ENCODE measurements around the gene ASB16. TPM values are rescaled to one million over a fixed set of nuclear protein-coding genes. Genes with fewer than 3 reads are reported as not detected.

ASB16 gene
- total RNA-seq, 1 experiment from 2014 or later, result 0.11 TPM

- TF ChIP-seq ZNF532 (CRISPR knock-in tag; IDR thresholded peaks at IDR 0.05; ENCODE audit: borderline replicate concordance) (no peak), CBFB (CRISPR knock-in tag; IDR thresholded peaks at IDR 0.05; ENCODE audit: low read depth) (no peak), ZNF416 (CRISPR knock-in tag; IDR thresholded peaks at IDR 0.05) (peak; percentile 39; the same call in 1 of the 2 replicates), FOXJ3 (CRISPR knock-in tag; IDR thresholded peaks at IDR 0.05; ENCODE audit: borderline replicate concordance) (no peak), GABPB1 (CRISPR knock-in tag; IDR thresholded peaks at IDR 0.05) (0 out of 2 replicates have a peak, but pooled peaks have one; percentile 29), HMGXB4 (CRISPR knock-in tag; IDR thresholded peaks at IDR 0.05) (no peak; the same call in none of the 2 replicates), ZNF423 (CRISPR knock-in tag; IDR thresholded peaks at IDR 0.05) (no peak), TCF7 (CRISPR knock-in tag; IDR thresholded peaks at IDR 0.05; ENCODE audit: low read depth) (no peak), NFATC4 (CRISPR knock-in tag; IDR thresholded peaks at IDR 0.05) (no peak), E2F4 (CRISPR knock-in tag; IDR thresholded peaks at IDR 0.05; ENCODE audit: borderline replicate concordance, low read depth) (0 out of 2 replicates have a peak, but pooled peaks have one; percentile 21), ETV6 (CRISPR knock-in tag; IDR thresholded peaks at IDR 0.05) (0 out of 2 replicates have a peak, but pooled peaks have one; percentile 43), SP1 (CRISPR knock-in tag; conservative IDR thresholded peaks at IDR 0.05) (peak; percentile 60; the same call in 1 of the 2 replicates), FOXP1 (CRISPR knock-in tag; IDR thresholded peaks at IDR 0.05; ENCODE audit: borderline replicate concordance) (peak; percentile 44; the same call in 1 of the 2 replicates), PRDM15 (CRISPR knock-in tag; IDR thresholded peaks at IDR 0.05) (peak; percentile 77)
These were observed 50.8 kb downstream of the ASB16 start (continued) for GRCh38 chr17:44221084-44221861.

- H3K9me3 Mint-ChIP-seq, result no peaks in the 10 kb centered on the region
- peaks cover 16% of the 10 kb centered on the region for H3K4me1 Mint-ChIP-seq
- H3K27ac Mint-ChIP-seq, result peak overlapping the region; percentile 91
- no peaks in the 10 kb centered on the region for H3K27me3 Mint-ChIP-seq (ENCODE audit: low read depth)
- H3K36me3 Mint-ChIP-seq, result peaks cover 6% of the 10 kb centered on the region
- CTCF ChIA-PET, result interaction anchor here (0.6 to 4.7 kb wide), 33 partner anchors 8 to 698 kb away, joined by 3 to 73 read pairs (median 4); partner anchors contain the start of genes ATXN7L3, FAM171A2, GRN and RUNDC3A
- DNase-seq (ENCODE audit: low spot score) (no peak), ATAC-seq (no peak)
- H3K4me3 Mint-ChIP-seq, result peak overlapping the region; percentile 80
- POLR2A ChIA-PET, result interaction anchor here (0.5 to 3.5 kb wide), 17 partner anchors 11 to 578 kb away, joined by 3 to 28 read pairs (median 4); partner anchors contain the start of genes HDAC5, NAGS, RUNDC3A and SLC25A39
- TF ChIP-seq ATF2 (CRISPR knock-in tag; IDR thresholded peaks at IDR 0.05; ENCODE audit: borderline replicate concordance, low read depth), result no peak
- TF ChIP-seq SMAD4 (CRISPR knock-in tag; IDR thresholded peaks at IDR 0.05), result no peak
- no peak for TF ChIP-seq JUN (CRISPR knock-in tag; IDR thresholded peaks at IDR 0.05)
- peak; percentile 3; the same call in 1 of the 2 replicates for TF ChIP-seq CREM (CRISPR knock-in tag; IDR thresholded peaks at IDR 0.05)
These were observed 51.3 kb downstream of the ASB16 start for GRCh38 chr17:44221862-44222111.
